Stimulated activated CD4-positive, alpha-beta T cell treated with anti-CD3 and anti-CD28 coated beads, Interleukin-4, amount 100 ng/mL, for 24 hours (primary cell): Measurements from ENCODE around the gene GNA15.
A peak's percentile ranks its signal among the peaks of the same experiment; 100 is the strongest.
"Not testable (repeated sequence)": the region's sequence is repeated elsewhere in the genome, so short reads cannot be mapped to it uniquely, and the experiment has no call there.

Experiments used
- DNase-seq: peaks from one replicate; pipeline ENCODE4 v3.0.0-alpha.2; 2020

The GNA15 gene

DNA sequence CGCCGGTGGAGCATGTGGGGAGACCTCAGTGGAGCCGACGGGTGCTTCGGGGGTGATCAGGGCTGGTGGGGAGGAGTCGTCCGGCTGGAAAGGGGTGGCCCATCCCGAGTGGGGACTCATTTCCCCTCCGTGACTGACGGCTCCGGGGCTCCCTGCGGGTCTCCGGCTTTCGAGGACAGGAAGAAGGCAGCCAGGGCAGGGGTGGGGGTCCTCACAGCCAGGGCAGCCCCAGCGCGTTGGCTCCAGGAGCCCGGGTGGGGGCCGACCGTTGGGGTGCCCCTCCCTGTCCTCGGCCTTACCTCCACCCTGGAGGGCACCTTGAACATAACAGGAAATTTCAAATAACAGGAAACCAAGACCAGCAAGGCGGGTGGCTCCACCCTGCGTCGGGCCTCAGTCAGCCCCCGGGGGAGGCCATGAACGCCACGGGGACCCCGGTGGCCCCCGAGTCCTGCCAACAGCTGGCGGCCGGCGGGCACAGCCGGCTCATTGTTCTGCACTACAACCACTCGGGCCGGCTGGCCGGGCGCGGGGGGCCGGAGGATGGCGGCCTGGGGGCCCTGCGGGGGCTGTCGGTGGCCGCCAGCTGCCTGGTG is 42.6 kb downstream of the GNA15 start, which contains the start of gene S1PR4:
Gene S1PR4 (plus strand): TSS at position 393 of the 596 bp plus-strand sequence. CDS start 24 bp downstream, at position 417.
- peak; percentile 64 for DNase-seq

DNA sequence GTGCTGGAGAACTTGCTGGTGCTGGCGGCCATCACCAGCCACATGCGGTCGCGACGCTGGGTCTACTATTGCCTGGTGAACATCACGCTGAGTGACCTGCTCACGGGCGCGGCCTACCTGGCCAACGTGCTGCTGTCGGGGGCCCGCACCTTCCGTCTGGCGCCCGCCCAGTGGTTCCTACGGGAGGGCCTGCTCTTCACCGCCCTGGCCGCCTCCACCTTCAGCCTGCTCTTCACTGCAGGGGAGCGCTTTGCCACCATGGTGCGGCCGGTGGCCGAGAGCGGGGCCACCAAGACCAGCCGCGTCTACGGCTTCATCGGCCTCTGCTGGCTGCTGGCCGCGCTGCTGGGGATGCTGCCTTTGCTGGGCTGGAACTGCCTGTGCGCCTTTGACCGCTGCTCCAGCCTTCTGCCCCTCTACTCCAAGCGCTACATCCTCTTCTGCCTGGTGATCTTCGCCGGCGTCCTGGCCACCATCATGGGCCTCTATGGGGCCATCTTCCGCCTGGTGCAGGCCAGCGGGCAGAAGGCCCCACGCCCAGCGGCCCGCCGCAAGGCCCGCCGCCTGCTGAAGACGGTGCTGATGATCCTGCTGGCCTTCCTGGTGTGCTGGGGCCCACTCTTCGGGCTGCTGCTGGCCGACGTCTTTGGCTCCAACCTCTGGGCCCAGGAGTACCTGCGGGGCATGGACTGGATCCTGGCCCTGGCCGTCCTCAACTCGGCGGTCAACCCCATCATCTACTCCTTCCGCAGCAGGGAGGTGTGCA is 43.3 kb downstream of the GNA15 start:
- peak; percentile 37 for DNase-seq

DNA sequence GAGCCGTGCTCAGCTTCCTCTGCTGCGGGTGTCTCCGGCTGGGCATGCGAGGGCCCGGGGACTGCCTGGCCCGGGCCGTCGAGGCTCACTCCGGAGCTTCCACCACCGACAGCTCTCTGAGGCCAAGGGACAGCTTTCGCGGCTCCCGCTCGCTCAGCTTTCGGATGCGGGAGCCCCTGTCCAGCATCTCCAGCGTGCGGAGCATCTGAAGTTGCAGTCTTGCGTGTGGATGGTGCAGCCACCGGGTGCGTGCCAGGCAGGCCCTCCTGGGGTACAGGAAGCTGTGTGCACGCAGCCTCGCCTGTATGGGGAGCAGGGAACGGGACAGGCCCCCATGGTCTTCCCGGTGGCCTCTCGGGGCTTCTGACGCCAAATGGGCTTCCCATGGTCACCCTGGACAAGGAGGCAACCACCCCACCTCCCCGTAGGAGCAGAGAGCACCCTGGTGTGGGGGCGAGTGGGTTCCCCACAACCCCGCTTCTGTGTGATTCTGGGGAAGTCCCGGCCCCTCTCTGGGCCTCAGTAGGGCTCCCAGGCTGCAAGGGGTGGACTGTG is 44.0 kb downstream of the GNA15 start:
- DNase-seq: peak; percentile 53

DNA sequence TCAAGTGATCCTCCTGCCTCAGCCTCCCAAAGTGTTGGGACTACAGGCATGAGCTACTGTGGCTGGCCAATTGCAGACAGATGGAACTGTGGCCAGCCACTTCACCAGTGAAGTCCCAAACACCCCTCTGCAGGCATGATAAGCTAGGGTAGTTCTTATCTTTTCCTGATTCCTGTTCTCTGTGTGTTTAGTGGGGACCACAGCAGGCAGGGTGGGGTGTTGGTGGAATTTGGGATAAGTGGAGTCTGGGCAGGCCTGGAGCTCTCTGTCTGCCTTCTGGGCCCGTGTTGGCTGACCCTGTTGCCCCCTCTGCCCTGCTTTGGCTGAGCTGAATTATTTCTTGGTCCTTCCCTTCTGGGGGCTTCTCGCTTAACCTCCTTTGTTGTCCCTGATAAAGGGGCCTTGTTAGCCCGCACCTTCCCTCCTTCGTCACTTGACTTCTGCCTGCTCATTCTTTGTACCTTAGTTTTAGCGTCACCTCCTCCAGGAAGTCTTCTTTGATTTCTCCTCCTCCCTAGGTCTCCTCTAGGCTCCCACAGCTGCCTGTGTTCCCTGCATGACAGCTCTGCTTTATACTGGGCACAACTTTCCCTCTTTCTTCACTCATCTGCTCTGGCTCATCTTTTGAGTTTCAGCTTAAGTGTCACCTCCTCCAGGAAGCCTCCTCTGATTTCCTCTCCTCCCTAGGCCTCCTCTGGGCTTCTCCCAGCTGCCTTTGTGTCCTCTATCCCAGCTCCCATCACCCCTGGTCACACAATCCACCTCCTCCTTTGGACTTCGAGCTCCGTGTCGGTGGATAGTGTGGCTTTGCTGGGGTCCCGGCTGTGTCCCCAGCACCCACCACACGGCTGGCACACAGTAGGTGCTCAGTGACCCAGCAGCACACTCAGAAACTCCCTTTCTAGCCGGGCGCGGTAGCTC is 48.1 kb downstream of the GNA15 start:
- DNase-seq: no peak

DNA sequence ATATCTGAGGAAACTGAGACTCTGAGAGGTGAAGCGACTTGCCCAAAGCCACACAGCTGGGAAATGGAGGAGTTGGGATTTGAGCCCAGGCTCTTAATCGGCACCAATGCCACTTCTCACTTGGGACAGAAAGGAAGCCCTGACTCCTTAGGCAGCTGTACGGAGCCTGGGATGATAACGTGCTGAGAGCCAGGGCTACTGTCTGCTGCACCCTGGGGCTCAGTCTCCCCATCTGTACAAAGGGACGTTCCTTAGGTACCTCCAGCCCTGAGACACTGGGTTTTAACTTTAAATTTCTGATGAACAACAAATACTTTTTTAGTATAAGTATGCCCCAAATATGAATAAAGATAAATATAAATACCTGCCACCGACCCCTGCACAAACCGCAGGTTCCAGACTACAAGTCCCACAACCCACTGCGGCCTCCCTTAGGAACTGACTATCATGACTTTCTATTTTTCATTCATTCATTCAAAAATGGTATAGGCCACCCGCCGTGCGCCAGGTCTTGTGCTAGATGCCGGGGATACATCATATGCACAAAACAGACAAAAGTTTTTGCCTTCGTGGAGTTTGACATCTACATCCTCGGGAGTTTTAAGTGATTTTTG is 49.1 kb downstream of the GNA15 start:
- peak; percentile 73 for DNase-seq

DNA sequence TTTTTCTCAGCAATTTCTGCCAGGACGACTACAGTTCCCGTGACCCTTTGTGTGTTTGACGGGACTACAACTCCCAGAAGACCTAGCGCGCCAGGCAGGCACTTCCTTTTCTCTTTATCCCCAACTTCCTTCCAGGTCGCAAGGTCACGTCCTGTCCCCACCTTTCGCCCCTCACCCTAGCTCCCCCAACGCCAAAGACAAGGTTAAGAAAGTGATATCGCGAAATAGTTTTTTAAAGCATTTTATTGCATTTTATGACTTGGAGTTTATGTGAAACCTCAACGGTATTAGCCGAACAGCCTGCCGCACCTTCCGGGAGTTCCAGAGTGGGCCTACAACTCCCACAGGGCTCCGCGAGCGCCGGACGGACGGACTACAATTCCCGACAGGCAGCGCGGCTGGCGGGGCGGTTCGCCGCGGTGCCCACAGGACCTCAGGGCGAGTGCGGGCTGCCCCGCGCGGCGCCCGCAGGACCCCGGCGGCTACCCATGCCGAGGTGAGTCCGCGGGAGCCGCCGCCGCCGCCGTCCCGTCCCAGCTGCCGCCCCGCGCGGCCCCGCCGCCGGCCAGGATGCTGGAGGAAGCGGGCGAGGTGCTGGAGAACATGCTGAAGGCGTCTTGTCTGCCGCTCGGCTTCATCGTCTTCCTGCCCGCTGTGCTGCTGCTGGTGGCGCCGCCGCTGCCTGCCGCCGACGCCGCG is 49.8 kb downstream of the GNA15 start, which contains the start of gene NCLN:
Gene NCLN (plus strand): TSS at position 470 of the 699 bp plus-strand sequence. CDS start 101 bp downstream, at position 571.
- DNase-seq: peak; percentile 95

DNA sequence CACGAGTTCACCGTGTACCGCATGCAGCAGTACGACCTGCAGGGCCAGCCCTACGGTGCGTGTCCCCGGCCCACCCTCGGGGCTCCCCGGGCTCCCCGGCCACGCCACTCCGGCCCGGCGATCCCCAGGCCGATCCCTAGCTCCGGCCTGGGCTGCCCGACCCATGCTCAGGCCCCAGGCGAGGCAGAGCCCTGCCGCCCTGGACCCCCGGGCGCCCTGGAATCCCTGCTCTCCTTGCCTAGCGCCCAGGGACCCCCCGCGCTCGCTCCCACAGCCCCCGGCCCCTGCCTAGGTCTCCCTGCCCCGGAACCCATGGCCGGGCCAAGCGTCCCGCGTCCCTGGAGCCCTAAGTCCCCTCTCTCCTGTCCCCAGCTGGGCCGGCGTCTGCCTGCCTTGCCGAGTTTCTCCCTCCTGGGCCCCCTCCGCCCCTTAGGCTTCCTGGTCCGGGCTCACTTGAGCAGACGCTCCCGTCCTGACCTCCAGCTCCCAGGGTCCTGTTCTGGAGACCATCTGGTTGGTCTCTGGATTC is 50.4 kb downstream of the GNA15 start:
- DNase-seq: no peak

DNA sequence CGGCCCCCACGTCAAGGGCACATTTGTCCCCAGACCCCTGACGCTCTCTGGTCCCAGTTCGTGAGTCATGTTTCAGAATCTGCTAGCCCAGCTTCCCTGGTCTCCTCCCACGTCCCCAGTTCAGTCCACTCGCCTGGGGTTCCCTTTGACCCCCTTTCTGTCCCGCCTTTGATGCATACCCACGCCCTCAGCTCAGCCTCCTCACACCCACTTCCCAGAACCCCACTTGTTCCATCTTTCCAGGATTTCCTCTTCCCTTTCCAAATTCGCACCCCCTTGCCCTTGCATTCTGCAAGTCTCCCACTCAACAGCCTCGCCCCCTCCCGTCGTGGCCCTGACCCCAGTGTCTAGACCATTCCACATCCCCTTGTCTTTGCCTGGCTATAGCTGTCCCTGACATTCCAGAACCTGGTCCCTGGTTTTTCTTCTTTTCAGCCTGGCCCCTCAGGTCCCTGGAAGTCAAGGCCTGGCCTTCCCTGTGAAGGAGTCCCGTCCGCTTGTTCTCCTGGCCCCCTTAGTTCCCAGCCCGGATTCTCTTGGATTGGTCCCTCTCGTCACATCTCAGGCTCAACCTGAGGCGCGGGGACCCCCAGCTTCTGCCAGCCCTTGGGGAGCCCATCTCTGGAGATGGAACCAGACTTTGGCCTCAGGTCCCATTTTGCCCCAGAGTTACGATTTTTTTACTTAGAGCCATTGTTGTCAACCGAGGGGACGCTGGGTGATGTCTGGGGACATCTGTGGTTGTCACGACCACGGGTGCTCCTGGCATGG is 51.2 kb downstream of the GNA15 start:
- no peak for DNase-seq

DNA sequence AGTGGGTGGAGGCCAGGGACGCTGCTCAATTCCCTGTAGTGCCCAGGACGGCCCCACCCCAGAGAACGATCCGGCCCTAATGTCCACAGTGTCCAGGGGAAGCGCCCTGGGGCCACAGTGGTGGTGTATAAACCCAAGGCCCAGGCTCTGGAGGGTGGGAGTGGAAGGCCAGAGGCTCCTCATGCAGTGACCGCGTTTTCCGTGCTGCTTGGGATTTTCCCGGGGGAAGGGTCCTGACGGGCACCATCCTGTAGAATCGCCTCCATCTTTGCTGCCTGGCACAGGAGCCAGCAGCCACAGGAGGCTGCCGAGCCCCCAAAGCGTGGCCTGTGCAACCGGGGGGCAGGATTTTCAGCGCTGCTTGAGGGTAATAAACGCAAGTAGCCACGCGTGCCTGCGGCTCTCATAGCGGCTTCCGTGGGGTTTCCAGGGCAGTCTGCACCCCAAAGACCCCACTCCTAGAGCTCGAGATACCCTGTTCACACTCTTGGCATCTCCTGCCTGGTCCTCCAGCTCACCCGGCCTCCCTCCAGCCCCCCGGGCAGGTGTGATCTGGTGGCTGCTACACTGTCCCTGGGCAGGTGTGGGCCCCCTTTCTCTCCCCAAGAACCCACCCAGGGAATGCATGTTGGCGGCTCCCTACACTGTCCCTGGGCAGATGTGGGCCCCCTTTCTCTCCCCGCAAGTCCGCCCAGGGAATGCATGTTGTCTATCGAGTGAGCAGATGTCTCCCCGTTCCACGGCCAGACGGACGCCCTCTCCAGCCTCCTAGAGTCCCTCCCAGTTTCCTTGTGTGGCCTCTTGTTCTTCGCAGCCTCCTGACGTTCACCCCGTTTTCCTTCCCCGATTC is 52.1 kb downstream of the GNA15 start:
- DNase-seq: no peak

DNA sequence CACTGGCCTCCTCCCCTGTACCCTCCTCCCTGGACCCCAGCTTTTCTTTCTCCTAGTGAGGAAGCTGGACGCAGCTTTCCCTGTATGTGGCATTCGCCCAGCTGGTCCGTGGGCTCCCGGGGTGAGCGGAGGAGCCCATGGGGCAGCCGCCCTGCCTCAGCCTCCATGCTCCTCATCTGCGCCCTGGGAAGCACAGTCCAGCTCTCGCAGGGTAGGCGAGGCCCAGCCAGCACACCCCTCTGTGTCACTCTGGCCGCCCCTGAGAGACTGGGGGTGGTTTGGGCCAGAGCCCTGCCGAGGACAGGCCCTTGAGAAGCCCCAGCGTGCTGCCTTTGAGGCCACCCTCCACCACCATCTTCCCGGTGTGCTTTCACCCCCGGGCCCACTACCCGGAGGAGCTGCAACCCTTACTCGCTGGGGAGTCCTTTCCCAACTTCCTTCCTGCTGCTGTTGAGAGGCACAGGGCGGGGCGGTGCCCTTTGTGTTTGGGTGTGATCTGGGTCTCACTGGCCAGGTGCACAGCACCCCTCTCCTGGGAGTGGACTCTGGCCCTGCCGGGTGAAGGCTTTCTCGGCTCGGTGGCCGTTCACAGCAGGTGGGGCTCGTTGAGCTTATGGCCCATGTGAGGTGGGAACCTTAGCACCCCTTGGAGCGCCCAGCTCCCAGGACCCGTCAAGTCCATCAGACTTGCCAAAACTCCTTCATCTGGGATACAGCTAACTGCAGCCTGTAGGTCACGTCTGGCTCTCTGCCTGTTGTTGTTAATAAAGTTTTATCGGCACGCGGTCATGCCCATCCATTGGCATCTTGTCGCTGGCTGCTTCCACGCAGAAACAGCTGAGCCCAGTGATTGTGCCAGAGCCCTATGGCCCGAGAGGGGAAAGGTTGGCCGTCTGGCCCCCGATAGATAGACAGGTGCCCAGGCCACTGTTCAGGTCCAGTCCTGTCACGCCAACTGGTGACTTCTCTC is 53.1 kb downstream of the GNA15 start:
- no peak for DNase-seq

DNA sequence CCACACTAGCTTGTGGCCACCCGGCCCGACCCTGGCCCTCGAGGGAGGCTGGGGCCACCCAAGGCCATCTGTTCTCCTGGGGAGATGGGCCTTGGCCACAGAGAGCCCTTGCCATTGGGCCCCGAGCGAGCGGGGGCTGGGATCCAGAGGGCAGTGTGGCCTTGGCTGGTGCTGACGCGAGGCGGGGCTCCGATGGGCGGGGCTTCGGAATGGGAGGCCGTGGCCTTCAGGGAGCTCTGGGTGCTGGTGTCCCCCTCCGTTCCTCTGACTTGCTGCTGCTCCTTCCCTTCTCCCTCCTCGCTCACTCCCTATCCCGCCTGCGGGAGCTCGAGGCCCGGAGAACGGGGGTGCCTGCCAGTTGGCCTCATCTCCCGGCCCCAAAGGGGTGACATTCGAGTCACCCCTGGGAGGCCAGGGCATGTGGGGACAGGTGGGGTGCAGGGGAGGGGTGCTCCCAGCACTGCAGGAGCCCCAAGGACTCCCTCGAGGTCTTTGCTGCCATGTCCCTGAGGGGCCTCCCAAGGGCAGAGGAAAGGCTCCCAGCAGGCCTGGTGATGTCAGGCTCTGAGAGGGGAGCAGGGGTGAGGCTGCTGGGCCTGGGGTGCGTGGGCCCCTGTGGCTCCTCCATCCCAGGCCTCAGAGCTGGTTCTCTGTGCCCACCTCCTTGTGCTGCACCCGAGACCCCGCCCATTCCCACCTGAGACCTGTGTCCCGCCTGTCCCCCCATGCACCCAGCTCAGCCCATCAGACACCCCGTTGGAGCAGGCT is 54.1 kb downstream of the GNA15 start:
- no peak for DNase-seq

DNA sequence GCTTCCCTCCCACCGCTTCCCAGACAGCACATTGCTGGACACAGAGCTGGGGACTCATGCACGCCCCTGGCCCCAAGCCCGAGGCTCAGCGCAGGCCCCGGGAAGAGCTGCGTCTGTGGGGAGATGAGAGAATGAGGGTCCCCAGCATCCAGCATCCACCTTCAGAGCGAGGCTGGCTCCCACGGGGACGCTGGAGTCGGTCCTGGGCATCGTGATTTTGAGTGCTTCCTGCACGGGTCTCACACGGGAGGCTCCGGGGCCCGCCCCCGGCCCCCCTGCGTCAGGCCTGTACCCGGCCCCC is 54.6 kb downstream of the GNA15 start:
- no peak for DNase-seq

DNA sequence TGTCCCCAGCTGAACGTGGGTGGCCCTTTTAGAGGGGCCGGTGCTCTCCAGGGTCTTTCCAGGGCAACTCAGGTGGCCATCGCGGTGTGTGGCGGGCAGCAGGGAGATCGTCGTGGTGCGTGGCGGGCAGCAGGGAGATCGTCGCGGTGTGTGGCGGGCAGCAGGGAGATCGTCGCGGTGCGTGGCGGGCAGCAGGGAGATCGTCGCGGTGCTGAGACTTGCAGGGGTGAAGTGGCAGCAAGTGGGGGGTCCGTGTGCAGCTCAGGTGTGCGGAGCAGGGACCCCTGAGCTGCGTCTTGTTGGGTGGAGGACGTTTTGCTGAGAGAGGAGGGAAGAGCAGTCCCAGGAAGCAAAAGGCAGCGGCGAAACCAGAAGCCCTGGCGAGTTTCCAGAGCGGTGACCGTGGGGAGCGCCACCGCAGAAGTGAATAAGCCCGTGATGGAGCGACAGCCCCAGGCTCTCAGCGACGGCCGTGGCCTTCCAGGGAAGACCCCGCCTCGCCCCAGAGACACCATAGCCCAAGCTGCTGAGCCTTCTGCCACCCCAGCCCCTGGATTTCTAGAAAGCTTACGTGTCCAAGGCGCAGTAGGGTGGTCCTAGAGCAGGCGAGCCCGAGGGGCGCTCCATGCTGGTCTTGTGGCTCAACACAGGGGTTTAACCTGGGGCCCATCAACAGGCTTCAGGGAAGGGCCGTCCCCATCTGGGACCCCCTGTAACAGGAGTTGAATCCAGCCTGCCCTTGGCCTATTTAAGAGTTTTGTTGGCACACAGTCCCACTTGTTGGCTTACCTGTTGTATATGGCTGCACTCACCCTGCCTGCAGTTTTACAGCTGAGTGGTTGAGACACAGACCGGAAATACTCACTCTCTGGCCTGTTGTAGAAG is 55.3 kb downstream of the GNA15 start:
- no peak for DNase-seq

DNA sequence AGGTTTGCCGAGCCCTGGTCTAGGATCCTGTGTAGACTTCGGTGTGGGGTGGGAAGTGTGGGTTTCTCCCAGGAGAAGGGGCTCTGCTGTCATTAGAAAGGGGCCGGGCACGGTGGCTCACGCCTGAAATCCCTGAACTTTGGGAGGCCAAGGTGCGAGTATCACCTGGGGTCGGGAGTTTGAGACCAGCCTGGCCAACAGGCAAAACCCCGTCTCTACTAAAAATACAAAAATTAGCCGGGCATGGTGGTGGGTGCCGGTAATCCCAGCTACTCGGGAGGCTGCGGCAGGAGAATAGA is 55.9 kb downstream of the GNA15 start:
- DNase-seq: not testable (repeated sequence)

DNA sequence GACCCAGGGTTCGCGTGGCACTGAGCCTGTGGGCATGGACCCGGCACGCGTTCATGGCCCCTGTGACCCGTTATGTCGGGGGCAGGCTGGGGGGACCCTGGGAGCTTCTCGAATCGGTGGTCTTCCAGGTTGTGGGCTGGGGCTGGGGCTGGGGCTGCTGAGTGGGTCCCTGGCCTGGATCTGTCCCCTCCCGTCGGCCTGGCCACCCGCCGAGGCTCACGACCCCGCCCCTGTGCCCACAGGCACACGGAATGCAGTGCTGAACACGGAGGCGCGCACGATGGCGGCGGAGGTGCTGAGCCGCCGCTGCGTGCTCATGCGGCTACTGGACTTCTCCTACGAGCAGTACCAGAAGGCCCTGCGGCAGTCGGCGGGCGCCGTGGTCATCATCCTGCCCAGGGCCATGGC is 56.4 kb downstream of the GNA15 start:
- DNase-seq: no peak

DNA sequence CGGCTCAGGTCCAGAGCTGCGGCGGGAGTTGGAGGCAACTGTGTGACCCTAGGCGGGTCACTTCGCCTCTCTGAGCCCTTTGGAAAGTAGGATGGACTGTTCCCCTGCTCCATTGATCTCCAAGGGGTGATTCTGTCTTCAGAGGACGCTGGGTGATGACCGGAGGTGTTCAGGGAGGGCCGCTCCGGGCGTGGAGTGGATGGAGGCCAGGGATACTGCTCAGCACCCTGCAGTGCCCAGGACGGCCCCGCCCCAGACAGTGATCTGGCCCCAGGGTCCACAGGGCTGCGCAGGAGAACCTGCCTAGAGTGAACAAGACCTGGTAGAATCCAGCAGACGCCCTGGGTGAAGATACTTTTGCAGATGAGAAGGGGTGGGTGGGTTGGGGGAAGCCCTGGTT is 56.9 kb downstream of the GNA15 start:
- DNase-seq: no peak
